Measurements from ENCODE around the gene VPS29.

- no peak for TF ChIP-seq CTCF (IDR thresholded peaks at IDR 0.05; ENCODE audit: insufficient read depth, low read depth, low read length)
- TF ChIP-seq EZH2 (IDR thresholded peaks at IDR 0.05; ENCODE audit: insufficient read depth, low read length), result no peak
These were observed 11.9 kb upstream of the VPS29 start for GRCh38 chr12:110513842-110514241.

All from astrocyte (in vitro differentiated cells and primary cell).